ENCODE results near the gene THBS3.
"Not testable (repeated sequence)": the region's sequence is repeated elsewhere in the genome, so short reads cannot be mapped to it uniquely, and the experiment has no call there.

Gene THBS3

DNA sequence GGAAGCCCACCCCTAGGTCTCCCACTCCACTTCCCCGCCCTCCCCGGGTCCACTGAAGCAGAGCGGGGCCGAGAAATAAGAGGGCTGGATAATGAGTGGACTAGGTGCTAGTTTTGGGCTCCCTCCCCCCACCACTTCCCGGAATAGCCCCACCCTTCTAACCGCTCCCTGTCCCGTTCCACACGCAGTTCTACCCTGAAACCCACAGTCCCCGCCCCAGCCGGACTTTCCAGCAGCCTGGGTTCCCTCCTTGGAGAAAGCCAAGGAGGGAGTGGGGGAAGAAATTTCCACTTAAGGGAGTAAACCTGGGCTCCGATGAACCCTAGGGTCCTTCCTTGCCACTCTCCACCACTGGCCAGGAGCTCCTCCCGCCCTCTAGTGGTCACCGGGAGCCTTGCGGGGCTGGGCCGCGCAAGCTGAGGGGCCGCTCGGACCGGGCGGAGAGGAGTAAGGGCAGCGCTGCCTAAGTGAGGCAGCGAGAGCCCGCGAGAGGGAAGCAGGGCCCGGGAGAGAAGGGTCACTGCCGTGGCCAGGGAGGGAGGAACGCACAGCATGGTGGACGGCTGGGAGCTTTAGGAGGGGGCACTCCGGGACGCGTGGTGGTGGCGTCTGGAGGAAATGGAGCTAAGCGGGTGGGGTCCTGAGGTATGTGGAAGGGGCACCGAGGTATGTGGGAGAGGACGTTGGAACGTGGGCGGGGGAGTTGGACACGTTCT is 14.3 kb downstream of the THBS3 start:
- DNase-seq (ENCODE audit: low read depth), result peak; percentile 89
- H3K4me3 ChIP-seq (ENCODE audit: low read length), result peak overlapping the region; percentile 49
- TF ChIP-seq, protein P1, sequence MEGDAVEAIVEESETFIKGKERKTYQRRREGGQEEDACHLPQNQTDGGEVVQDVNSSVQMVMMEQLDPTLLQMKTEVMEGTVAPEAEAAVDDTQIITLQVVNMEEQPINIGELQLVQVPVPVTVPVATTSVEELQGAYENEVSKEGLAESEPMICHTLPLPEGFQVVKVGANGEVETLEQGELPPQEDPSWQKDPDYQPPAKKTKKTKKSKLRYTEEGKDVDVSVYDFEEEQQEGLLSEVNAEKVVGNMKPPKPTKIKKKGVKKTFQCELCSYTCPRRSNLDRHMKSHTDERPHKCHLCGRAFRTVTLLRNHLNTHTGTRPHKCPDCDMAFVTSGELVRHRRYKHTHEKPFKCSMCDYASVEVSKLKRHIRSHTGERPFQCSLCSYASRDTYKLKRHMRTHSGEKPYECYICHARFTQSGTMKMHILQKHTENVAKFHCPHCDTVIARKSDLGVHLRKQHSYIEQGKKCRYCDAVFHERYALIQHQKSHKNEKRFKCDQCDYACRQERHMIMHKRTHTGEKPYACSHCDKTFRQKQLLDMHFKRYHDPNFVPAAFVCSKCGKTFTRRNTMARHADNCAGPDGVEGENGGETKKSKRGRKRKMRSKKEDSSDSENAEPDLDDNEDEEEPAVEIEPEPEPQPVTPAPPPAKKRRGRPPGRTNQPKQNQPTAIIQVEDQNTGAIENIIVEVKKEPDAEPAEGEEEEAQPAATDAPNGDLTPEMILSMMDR (IDR thresholded peaks at IDR 0.05; ENCODE audit: insufficient read depth, low read depth, low read length, missing control alignments), result peak; percentile 85

DNA sequence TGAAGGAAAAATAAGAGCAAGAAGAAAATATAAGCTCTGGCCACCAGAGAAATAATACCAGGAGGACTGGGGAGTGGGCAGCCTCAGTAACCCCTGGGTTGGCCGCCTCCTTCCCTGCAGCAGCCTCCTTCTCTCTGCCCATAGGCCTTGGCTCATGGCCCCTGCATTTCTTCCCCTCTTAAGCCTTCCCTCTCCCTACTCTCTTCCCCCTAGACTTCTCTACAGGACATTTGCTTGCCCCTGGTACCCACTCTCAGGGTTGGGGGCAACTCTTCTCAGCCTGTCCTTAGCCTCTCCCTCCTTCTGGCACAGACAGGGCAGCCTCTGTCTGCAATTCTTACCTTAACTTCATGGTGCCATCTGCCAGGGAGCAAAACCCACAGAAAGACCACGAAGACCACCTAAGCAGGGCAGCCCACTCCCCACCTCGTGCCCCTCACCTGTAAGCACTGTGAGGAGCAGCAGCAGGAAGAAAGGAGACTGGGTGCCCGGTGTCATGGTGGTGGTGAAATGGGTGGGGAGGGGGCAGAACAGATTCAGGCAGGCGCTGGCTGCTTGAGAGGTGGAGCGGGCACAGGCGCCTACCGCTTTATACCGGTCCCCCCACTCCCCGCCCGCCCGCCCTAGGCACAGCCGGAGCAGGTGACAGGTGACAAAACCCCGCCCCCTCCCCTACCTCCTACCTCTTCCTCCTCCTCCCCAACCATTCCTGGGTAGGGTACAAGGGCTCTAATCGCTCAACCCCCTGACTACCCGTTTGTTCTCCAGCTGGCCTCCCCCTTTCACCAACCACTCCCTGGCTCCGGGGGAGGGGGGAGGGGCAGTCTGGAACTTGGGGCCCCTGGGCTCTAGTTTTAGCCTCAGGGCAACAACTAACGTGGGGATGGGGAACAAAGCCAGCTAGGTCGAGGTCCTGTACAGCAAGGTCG is 15.1 kb downstream of the THBS3 start:
- no peak for DNase-seq (ENCODE audit: low read depth)
- TF ChIP-seq, protein P1 (IDR thresholded peaks at IDR 0.05; ENCODE audit: insufficient read depth, low read depth, low read length, missing control alignments), result no peak
- H3K4me3 ChIP-seq (ENCODE audit: low read length), result peak overlapping the region; percentile 12

DNA sequence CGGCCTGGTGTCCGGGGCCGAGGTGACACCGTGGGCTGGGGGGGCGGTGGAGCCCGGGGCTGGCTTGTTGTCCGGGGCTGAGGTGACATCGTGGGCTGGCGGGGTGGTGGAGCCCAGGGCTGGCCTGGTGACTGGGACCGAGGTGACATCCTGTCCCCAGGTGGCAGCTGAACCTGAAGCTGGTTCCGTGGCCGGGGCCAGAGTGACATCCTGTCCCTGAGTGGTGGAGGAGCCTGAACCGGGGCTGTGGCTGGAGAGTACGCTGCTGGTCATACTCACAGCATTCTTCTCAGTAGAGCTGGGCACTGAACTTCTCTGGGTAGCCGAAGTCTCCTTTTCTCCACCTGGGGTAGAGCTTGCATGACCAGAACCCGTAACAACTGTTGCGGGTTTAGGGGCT is 15.8 kb downstream of the THBS3 start:
- TF ChIP-seq, protein P1 (IDR thresholded peaks at IDR 0.05; ENCODE audit: insufficient read depth, low read depth, low read length, missing control alignments), result no peak
- no peak overlapping the region for H3K4me3 ChIP-seq (ENCODE audit: low read length)
- DNase-seq (ENCODE audit: low read depth), result no peak

DNA sequence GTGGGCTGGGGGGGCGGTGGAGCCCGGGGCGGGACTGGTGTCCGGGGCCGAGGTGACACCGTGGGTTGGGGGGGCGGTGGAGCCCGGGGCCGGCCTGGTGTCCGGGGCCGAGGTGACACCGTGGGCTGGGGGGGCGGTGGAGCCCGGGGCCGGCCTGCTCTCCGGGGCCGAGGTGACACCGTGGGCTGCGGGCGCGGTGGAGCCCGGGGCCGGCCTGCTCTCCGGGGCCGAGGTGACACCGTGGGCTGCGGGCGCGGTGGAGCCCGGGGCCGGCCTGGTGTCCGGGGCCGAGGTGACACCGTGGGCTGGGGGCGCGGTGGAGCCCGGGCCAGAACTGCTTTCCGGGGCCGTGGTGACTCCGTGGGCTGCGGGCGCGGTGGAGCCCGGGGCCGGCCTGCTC is 17.8 kb downstream of the THBS3 start:
- DNase-seq (ENCODE audit: low read depth); H3K4me3 ChIP-seq (ENCODE audit: low read length): not testable (repeated sequence)

DNA sequence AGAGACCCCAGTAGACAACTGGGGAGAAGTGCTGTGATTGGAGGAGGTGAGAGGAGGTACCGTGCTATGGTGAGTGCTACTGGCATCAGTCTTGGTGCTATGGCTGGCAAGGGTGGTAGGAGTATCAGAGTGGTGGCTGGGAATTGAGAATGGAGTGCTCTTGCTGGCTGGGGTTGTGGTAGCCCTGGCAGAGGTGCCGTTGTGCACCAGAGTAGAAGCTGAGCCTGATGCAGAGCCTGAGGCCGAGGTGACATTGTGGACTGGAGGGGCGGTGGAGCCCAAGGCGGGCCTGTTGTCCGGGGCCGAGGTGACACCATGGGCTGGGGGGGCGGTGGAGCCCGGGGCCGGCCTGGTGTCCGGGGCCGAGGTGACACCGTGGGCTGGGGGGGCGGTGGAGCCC is 19.4 kb downstream of the THBS3 start:
- no peak for DNase-seq (ENCODE audit: low read depth)

DNA sequence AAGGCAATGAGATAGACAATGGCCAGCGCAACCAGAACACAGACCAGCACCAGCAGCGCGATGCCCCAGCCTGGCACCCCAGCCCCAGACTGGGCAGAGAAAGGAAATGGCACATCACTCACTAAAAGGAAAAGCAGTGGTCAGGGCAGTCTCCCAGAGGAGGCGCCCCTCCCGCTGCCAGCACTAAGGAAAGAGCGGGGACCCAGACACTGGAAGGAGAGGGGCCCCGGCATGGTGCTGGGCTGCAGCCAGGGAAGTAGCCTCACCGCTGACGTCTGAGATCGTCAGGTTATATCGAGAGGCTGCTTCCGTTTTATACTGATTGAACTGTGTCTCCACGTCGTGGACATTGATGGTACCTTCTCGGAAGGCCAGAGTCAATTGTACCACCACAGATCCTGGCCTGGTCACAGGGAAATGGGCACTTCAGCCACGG is 20.2 kb downstream of the THBS3 start:
- H3K4me3 ChIP-seq (ENCODE audit: low read length), result no peak overlapping the region
- no peak for DNase-seq (ENCODE audit: low read depth)
- TF ChIP-seq, protein P1 (IDR thresholded peaks at IDR 0.05; ENCODE audit: insufficient read depth, low read depth, low read length, missing control alignments), result no peak

More for the DNA sequence above, 19.4 kb downstream of the THBS3 start:
- TF ChIP-seq, protein P1 (IDR thresholded peaks at IDR 0.05; ENCODE audit: insufficient read depth, low read depth, low read length, missing control alignments), result no peak
- H3K4me3 ChIP-seq (ENCODE audit: low read length), result no peak overlapping the region

DNA sequence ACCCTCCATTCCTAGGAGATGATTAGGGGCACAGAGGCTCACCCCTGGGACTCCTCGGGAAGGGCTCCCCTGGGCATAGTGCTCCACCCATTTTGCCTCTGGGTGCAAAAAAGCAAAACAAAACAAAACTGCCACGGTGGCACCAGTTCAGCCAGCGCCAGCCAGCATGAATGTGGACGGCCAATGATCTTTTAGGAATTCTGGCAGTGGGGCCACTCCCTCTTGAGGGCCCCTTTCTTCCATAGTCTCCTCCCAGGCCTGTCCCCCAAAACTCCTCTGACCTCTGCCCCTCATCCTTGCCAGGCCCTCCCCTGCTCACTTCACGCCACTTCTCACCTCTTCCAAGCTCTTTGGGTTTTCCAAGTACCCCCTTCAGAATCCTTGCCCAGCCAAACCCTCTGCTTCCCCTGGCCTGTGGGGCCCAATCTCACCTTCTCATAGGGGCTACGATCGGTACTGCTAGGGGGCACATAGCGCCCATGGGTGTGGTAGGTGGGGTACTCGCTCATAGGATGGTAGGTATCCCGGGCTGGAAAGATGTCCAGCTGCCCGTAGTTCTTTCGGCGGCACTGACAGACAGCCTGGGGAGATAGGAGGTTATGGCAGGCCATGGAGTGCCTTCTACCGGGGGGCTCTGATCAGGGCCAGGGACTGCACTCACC is 20.8 kb downstream of the THBS3 start:
- no peak overlapping the region for H3K4me3 ChIP-seq (ENCODE audit: low read length)
- DNase-seq (ENCODE audit: low read depth), result no peak
- TF ChIP-seq, protein P1 (IDR thresholded peaks at IDR 0.05; ENCODE audit: insufficient read depth, low read depth, low read length, missing control alignments), result no peak
